Activated CD4-positive, alpha-beta T cell treated with anti-CD3 and anti-CD28 coated beads, Interleukin-2, Interleukin-6, amounts not matched to agents 100 ng/mL and 50 ng/mL, durations not matched to agents 16 hours and 8 hours (primary cell): Measurements from ENCODE around the gene HDC.

ENCODE experiments used
- DNase-seq: peaks from one replicate; pipeline ENCODE4 v3.0.0-alpha.2; 2020

The HDC gene

DNA sequence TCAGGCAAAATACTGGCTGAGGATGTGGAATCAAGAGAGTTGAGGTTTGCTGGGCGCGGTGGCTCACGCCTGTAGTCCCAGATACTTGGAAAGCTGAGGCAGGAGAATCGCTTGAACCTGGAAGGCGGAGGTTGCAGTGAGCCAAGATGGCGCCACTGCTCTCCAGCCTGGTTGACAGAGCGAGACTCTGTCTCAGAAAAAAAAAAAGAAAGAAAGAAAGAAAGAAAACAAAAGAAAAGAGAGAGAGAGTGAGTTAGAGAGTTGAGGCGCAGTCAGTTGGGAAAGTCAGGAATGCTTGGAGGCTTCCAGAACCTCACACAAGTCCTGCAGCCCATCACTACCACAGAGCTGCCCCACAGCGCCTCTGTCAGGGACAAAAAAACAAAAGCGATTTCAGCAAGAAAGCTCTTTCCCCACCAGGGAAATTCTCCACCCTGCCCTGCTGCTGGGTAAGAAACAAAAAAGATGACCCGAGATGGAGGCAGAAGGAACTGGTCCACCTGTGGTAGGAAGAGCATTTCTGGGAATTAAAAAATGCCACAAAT, 13.8 kb downstream of the HDC start:
- DNase-seq: no peak

DNA sequence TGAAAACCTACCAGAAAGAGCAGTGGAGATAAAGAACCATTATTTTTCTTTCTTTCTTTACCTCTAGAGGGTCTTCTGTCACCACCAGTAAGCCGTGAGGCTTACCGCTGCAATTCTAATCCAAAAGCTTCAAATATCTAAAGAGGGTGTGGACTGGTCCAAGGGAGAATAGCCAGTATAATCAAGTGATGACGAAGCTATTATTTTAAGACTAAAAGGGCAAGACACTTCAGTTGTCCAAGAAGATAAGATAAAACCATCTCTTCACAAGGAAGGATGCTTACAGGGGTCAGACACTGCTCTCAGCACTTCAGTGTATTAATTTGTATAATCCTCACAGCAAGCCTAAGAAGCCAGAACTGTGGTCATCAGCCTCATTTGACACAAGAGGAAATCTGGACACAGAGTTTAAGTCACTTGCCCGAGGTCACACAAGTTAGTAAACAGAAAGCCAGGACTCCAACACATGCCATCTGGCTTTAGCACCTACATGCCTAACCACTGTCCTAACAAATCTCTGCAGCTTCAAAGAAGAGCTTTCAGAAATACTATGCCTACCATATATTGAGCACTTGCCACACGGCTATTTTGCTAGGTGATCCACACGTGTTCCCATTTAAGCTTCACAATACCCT, 14.6 kb downstream of the HDC start:
- DNase-seq: no peak

DNA sequence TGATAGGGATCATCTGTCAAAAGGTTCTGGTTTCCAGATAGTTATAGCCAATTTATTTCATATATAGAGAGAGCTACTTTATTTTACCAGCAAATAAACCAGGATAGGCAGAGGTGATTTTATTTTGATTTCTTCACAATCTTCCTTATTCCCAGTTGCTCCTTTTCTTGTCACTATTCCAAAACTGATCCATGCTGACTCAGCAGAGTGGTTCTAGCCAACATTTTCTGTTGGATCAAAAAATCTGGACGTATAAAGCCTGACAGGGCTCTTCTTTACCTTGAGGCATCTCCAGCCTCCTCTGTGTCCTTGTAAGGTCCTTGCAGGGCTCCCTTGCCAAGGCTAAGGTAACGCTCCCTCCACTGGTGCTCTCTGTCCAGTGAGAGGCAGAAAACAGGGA, 15.8 kb downstream of the HDC start:
- no peak for DNase-seq

DNA sequence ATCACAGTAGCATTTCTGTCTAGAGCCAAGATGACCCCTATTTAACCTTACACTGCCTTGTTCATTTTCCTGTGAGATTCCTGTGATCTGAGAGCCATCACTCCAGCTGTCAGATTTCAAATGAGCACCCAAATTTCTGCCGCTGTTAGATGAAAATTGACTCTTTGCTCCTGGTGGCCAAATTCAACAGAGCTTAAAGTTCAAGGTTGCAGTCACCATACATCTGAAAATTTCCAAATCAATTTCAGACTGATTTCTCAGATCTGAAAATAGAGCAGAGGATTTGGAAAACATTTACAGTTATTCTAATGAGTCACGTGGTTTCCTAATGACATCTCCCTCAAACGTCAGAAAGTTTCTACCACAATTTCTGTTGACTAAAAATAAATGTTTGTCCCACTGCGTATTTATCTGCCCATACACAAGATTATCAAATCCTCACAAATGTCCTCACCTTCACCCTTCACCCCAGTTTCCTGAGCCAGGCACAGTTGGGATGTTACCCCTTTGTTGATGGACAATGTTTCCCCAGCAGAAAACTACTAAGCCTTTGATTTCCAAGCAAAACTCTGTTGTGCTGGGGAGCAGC, 16.4 kb downstream of the HDC start:
- peak; percentile 45 for DNase-seq

DNA sequence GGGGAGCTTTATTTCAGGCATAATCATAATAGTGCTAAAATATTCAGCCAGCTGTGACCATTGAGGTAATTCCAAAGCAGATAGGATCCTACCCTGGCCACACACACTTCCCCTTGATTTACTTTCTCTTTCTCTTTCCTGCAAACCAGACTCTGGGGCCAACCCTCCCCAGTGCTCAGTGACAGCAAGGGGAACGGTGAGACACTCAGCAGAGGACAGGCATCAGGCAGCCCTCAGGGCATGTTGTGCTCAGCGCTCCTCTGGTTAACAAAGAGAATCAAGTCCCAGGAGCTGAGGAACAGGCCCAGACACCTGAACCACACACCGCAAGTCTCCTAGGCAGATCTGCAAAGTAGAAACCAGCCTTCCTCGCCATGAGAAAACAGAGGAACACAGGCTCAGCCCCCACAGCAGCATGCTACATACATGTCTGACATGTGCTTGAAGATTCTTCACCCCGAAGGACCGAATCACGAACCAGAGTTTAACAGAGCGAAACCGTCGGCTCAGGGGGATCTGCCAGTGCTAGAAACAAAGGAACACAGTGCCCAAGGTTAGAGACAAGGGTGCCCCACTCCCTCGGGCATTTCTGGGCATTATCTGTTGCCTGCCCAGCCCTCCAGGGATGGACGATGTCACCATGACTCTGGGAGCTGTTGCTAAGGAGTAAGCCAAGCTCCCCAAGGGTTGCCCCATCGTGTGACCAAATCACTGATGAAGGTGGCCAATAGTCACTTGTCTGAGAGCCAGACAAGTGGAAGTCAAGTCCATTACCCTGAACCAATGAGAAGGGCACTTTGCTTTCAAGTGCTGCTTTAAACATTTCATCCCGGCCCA, 17.5 kb downstream of the HDC start:
- DNase-seq: peak; percentile 83

DNA sequence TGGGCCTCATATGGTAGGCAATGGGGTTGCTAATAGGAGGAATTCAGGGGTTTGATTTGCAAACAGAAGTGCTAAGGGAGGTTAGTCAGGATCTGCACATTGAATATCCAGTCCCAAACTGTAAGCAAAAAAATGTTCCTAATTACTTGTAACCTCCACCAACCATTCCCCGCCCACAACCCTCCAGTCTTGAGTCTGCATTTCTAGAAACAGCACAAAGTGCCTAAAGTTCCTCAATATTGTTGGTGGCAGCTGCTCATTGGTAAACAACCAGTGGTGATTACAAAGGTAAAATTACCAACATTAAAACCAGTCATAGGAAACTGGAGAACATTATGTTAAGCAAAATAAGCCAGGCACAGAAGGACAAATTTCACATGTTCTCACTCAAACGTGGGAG, 18.9 kb downstream of the HDC start:
- no peak for DNase-seq

DNA sequence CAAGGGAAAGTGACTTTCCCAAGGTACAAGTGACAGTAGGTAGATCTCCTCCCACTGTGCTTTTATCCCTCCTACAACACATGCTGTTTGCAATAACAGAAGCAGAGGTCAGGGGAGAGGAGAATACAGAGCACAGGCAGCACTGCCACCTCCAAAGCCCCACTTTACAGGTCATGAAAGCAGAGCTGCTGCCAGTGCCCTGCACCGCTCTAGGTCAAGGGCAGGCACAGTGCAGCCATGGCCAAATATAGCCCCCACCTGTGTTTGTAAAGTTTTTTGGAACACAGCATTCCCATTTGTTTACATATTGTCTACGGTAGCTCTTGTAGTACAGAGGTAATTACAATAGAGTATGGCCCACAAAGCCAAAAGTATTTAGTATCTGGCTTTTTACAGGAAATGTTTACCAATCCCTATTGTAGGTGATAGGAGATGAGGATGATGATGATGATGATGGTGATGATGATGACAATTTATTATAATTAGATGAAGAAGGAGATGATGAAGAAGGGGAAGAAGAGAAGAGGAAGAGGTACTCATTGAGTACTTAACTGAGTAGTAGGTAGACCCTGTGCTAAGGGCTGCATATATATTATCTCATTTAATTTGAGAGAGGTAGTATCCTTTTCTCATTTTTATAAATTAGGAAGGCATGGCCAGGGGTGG, 20.4 kb downstream of the HDC start:
- no peak for DNase-seq

DNA sequence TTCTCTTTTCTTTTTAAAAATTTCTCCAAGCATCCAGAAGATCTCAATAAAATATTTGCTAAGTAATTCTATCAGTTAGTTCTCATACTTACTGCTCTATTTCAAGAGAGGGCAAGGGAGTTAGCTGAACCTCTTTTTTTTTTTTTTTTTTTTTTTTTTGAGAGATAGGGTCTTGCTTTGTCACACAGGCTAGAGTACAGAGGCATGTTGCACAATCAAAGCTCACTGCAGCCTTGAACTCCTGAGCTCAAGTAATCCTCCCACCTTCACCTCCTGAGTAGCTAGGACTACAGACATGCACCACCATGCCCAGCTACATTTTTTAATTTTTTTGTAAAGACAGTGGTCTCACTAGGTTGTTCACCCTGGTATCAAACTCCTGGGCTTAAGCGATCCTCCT, 21.4 kb downstream of the HDC start:
- no peak for DNase-seq

DNA sequence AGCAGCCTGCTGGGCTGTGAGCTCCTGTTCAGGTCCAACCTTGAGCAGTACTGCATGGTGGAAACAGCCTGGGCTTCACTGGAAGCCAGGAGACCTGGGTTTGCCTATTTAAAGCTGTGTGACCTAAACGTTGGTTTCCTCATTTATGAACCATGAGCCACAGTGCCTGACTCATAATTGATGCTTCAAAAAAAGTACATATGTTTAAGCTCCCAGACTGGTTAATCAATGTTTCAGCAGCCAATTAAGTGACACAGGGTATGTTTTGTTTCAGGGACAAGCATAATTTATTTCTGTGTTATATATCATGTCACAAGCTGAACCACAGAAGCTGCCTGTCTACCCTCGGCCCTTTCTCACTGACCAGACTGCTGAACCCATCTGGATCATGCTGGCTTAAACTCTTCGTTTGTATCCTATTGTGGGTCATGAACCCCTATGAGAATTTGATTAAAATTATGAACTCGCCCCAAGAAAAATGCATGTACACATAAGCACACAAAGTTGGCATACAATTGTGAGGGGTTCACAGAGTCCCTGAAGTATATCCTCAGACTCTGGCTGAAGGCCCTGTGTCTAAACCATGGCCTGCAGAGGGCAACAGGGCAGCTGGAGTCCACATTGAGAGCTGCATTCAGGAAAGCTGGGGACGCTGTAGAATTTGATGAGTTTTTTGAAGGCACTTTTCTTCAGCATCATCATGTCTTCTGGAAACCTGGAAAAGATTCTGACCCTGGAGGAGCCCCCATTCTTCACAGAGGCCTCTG, 23.7 kb downstream of the HDC start:
- peak; percentile 49 for DNase-seq

DNA sequence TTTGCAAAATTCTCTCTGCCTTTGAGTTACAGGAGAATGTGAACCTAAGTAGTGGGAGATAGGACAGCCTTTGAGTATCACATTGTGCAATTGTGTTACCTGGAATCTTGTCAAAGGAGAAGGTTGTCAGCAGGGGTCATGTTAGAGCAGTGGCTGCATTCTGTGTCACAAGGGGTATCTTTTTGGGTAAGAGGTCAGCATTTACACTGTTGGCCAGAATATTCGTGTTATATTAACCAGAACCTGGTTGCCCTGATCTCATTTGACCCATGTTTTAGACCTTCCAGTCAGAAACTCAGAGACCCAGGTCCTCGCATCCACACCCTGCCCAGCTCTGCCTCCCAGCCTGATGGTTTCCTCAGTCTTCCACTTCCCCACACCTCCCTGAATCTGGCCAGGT, 27.3 kb downstream of the HDC start:
- no peak for DNase-seq

DNA sequence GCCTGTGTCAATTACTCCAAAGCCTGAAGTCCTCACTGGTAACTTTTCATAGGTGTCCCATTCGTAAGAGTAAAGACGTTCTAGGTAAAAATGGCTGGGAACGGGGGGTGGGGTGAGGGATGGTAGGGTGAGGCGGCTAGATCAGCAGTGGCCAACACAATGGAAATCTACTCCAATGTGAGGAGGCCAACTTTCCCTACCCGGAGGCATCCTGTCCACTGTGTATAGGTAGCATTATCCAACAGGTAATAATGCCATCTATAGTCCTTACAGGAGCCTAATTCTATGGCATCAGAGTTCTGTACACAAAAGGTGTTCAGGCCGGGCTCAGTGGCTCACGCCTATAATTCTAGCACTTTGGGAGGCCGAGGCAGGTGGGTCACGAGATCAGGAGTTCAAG, 29.1 kb downstream of the HDC start:
- DNase-seq: no peak

DNA sequence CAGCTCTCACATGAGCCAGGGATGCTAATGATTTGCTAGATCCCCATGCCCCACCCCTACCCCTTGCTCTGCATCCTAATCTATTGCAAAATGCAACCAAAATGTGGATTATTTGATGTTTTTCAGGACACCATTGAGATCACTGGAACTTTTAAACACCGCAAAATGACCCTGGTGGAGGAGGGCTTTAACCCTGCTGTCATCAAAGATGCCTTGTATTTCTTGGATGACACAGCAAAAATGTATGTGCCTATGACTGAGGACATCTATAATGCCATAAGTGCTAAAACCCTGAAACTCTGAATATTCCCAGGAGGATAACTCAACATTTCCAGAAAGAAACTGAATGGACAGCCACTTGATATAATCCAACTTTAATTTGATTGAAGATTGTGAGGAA, 29.7 kb downstream of the HDC start:
- DNase-seq: no peak

DNA sequence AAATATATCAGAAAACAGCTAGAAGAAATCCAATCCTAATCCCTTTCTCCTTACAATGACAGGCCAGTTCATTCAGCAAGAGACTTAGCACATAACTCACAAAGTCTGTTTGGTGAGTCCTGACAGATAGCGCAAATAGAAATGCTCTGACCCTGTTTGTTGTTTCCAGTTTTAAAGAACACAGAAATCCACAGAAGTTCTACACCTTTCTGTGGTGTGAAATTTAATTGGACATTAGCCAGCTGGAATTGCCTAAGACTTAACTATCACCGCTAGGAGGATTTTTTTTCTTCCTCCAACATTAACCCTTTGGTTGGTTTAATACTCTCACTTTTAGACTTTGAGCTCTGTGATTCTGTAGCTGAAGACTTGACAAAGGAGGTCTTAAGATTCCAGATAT, 30.8 kb downstream of the HDC start:
- no peak for DNase-seq

DNA sequence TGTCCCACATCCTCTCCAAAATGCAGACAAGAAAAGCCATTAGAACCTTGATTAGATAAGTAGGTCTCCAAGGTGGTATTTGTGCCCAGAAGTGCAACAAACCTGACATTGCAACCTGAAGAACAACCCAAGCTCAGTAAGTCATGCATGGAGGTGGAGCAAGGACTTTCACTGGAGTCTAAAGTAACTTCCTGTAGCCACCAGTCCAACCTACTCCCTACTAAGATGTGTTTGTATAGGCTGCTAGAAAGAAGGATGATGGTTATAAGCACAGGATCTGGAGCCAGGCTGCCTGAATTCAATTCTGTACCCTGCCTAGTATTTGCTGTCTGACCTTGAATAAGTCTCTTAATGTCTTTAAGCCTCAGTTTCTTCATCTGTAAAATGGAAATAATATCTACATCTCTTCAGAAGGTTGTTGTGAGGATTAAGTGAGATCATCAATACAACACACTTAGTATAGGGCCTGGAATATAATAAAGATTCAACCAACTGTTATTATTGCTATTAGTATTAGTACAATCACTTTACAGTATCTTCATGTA, 32.3 kb downstream of the HDC start:
- DNase-seq: no peak

DNA sequence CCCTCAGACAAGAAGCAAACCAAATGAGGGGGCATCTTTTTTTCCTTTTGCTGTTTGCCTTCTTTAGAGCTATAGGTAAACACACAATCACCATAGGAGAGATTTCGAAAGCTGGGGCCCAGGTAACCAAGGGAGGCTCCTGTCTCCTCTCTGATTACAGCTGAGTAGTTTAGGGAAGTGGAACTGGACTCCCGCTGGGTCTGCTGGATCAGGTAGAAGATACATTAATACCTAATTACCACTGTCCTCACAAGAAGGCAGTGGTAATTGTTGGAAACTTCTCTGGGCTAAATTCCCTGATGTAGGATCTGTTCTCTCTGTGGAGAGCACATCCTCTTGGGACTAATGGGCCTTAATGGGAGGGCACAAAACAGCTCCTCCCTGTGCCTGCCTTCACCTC, 32.7 kb downstream of the HDC start:
- DNase-seq: no peak

DNA sequence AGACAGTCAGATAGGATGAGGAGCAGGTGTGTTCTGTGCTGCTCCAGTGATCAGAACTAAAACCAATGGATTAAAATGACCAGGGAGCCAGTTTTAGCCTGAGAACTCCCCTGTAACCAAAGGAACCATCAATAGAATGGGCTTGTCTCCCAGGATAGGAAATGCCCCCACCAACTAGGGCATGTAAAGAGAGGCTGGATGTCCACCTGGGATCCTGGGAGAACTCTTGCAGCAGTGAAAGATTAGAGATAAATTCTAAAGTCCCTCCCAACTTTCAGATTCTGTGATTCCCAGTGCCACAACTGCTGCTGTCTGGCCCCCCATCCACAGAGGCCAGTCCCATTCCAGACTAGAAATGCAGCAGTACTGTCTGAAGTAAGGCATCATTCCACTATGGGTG, 33.8 kb downstream of the HDC start:
- DNase-seq: no peak

DNA sequence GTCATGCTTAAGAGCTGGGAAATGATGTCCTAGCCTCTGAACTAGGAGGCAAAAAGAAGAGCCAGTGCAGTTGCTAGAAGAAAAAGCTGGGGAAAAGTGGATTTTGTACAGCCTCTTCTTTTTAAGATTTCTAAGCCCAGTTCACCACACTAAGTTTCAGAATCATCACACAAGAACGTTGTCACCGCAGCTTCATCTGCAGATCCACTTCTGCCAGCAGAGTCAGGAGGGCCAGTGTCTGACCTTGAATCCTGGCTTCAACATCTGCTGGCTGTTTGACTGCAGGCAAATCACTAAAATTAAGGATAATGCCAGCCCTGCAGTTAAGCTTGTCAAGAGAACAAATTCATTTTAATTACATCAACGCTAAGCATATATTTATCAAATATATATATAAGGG, 36.2 kb downstream of the HDC start:
- no peak for DNase-seq

DNA sequence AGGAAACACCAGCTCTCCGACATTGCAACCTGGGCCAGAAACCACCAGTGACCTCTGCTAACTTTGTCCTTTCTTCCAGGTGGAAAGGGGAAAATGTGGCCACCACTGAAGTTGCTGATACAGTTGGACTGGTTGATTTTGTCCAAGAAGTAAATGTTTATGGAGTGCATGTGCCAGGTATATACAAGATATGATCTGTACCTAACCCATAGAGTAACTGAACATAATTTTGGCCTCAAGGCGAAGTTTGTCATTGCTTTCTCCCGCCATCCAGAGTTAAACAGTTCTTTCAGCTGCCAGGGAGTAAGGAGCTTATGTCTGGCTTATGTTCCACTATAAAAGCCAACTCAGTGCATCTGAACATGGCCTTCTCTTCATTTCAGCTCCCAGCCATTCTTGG, 36.7 kb downstream of the HDC start:
- no peak for DNase-seq

DNA sequence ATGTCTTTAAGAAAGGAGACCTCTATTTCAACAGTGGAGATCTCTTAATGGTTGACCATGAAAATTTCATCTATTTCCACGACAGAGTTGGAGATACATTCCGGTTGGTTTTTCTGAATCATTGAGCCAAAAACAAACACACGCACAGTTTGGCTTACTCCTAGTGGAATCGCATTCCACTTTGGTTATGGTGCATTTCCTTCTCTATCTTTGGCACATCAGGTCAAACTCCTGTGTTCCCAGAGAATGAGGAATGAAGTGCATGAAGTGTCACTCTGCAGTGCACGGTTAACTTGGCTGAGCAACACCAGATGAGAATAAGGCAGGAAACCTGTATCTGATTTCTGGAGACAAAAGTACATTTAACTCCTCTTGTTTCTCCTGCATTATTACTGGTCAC, 38.5 kb downstream of the HDC start:
- DNase-seq: no peak

DNA sequence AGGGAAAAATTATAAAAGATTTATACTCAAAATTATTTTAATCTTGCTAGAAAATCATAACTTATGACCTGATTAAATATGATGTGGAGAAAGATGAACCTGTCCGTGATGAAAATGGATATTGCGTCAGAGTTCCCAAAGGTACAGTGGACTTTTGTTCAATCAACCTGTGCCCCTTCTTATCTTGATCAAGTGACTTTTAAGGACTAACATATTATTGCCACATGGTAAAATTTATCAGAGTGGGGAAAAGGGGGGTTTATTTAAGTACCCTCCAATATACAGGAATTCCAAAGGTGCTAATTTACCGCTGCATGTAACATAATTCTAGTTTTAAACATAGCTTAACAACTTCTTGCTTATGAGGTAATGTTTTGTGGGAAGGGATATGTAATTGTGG, 39.6 kb downstream of the HDC start:
- no peak for DNase-seq

DNA sequence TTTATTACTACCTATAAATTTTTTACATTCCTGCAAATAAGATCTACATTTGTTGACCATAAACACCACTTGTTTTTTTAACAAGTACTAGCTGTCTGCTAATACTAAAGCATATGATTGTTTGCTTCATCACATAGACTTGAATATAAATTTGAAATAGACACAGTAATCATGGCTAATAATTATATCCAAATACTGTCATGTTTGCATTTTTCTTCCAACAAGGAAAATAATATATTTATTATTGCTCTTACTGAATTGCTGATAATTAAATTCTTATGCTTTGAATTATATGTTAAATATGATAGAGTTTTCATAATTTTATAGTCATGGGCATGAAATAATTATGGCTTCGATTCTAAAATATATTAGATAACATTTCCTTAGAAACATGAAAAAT, 40.5 kb downstream of the HDC start:
- DNase-seq: no peak

DNA sequence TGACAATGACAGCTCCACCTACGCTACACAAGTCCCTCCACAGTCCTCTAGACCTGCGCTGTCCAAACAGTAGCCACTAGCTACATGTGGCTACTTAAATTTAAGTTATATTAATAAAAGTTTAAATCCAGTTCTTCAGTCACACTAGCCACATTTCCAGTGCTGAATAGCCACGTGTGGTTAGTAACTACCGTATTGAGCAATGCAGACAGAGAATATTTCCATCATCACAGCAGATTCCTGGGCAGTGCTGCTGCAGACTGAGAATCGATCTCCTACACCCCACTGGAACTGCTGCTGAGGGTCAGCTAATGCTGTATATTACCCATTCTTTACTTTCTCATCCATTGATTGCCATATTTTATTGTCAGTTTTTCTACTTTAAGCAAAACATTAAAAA, 40.9 kb downstream of the HDC start:
- DNase-seq: no peak

DNA sequence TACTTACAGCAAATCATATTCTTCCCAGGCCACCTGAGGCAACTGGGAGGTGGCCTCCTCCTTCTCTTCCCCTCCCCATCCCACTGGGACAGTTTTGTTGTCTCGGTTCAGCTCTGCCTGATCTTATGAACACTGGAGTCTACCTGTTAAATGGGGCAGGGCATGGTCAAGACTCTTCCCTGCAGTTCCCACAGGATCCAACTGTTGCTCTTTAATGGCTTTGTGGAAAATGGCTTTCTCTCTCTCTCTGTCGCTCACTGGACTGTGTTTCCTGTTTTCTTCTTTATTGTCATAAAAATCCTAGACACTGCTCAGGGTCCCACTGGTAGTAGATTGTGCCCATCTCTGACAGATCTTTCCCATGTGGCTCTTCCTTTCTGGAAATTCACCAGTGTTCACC, 43.3 kb downstream of the HDC start:
- DNase-seq: no peak
